ENCODE results near the gene PDGFRB. TPM values are rescaled to one million over a fixed set of nuclear protein-coding genes. Genes with fewer than 3 reads are reported as not detected.

The PDGFRB gene
- total and polyA plus RNA-seq, 9 of the 15 experiments (the other 6 are each of a cell fraction or from before 2014, with no cell fraction given), result 0.01 to 1.5 (median 0.09) TPM; not detected in 3

GRCh38 chr5:150184006-150184405 lies 28.4 kb upstream of the PDGFRB start:
- Histone ChIP-seq H2AFZ (ENCODE audit: low read depth, low read length) (no peak overlapping the region), H3K27ac (ENCODE audit: extremely low read depth, low read depth, low read length) (no peak overlapping the region), H3K4me1 (replicated peaks in 1 of 2; ENCODE audit: control insufficient read depth in 2 of 2, insufficient read depth in 2 of 2, low read length in 2 of 2) (peaks cover 0 to 4% of the 10 kb centered on the region in 2 experiments; a peak in 2 of 5 replicates), H3K79me2 (ENCODE audit: control insufficient read depth, insufficient read depth, low read length) (no peaks in the 10 kb centered on the region), H3K36me3 (ENCODE audit: control insufficient read depth, insufficient read depth, low read length) (no peaks in the 10 kb centered on the region), H3K27me3 (ENCODE audit: control insufficient read depth in 2 of 2, insufficient read depth in 2 of 2, low read length in 2 of 2) (peaks cover 14 to 66% of the 10 kb centered on the region in 2 experiments), H3K9me1 (ENCODE audit: control insufficient read depth, insufficient read depth, low read length) (no peaks in the 10 kb centered on the region), H3K4me2 (ENCODE audit: insufficient read depth, low read length) (no peak overlapping the region), H3K4me3 (no peak overlapping the region), H3K9me3 (replicated peaks; ENCODE audit: control insufficient read depth, insufficient read depth, low read depth, low read length) (no peaks in the 10 kb centered on the region), H4K20me1 (replicated peaks; ENCODE audit: control insufficient read depth, insufficient read depth, low read length) (0 out of 2 replicates have a peak, but pooled peaks cover 3% of the 10 kb centered on the region), H3K9ac (ENCODE audit: insufficient read depth in 1 of 2, low read depth in 2 of 2, low read length in 2 of 2) (no peak overlapping the region; a peak in 1 of 4 replicates)
- FAIRE-seq (no peak), DNase-seq (ENCODE audit: extremely low read depth in 1 of 4, low spot score in 3 of 4) (no peak), ATAC-seq (no peak)
- TF ChIP-seq ATF7 (IDR thresholded peaks at IDR 0.05), result no peak
- no peak for TF ChIP-seq HIVEP1 (CRISPR knock-in tag; IDR thresholded peaks at IDR 0.05)
- TF ChIP-seq FOXA1 (IDR thresholded peaks at IDR 0.05; ENCODE audit: borderline replicate concordance), result no peak
- TF ChIP-seq ETS2 (tag; IDR thresholded peaks at IDR 0.05; ENCODE audit: borderline replicate concordance, poor library complexity, severe bottlenecking), result no peak
- BruUV-seq (replicated peaks), result no TSS peak
- WGBS (ENCODE audit: insufficient coverage, low coverage, missing lambda C conversion rate), result 14% methylated on average over 2 of the region's 2 CpGs
- ChIA-PET POLR2A (interaction anchor here (0.6 kb wide), 1 partner anchor 180 kb away, joined by 3 read pairs; no protein-coding TSS in a partner anchor), CTCF (ENCODE audit: low intra/inter-chr PET ratio) (interaction anchor here (0.6 kb wide), 1 partner anchor 15 kb away, joined by 3 read pairs; no protein-coding TSS in a partner anchor)
- in situ Hi-C loops (cut with MboI), result no loop called here
- intact Hi-C loops (cut with micrococcal nuclease), result no loop called here

DNA sequence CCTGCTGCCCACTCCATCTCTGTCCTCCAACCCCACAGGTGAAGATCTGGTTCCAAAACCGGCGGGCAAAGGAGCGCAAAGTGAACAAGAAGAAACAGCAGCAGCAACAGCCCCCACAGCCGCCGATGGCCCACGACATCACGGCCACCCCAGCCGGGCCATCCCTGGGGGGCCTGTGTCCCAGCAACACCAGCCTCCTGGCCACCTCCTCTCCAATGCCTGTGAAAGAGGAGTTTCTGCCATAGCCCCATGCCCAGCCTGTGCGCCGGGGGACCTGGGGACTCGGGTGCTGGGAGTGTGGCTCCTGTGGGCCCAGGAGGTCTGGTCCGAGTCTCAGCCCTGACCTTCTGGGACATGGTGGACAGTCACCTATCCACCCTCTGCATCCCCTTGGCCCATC lies 27.8 kb upstream of the PDGFRB start:
- DNase-seq (ENCODE audit: extremely low read depth in 1 of 4, low spot score in 3 of 4) (no peak), FAIRE-seq (no peak), ATAC-seq (no peak)
- no peak overlapping the region for H3K4me2 ChIP-seq (ENCODE audit: insufficient read depth, low read length)
- 9% methylated on average over 12 of the region's 12 CpGs for WGBS (ENCODE audit: insufficient coverage, low coverage, missing lambda C conversion rate)
- no peaks in the 10 kb centered on the region for H3K36me3 ChIP-seq (ENCODE audit: control insufficient read depth, insufficient read depth, low read length)
- no peak overlapping the region for H3K4me3 ChIP-seq
- ChIA-PET CTCF (ENCODE audit: low intra/inter-chr PET ratio) (interaction anchor here (0.6 kb wide), 1 partner anchor 15 kb away, joined by 3 read pairs; no protein-coding TSS in a partner anchor), POLR2A (interaction anchor here (0.6 kb wide), 1 partner anchor 179 kb away, joined by 3 read pairs; no protein-coding TSS in a partner anchor)
- H3K79me2 ChIP-seq (ENCODE audit: control insufficient read depth, insufficient read depth, low read length), result no peaks in the 10 kb centered on the region
- intact Hi-C loops (cut with micrococcal nuclease), result no loop called here
- BruUV-seq (replicated peaks), result no TSS peak
- H3K9me1 ChIP-seq (ENCODE audit: control insufficient read depth, insufficient read depth, low read length), result no peaks in the 10 kb centered on the region
- no peak overlapping the region for H2AFZ ChIP-seq (ENCODE audit: low read depth, low read length)
- H3K9ac ChIP-seq (ENCODE audit: insufficient read depth in 1 of 2, low read depth in 2 of 2, low read length in 2 of 2), result no peak overlapping the region
- no peaks in the 10 kb centered on the region for H3K9me3 ChIP-seq (replicated peaks; ENCODE audit: control insufficient read depth, insufficient read depth, low read depth, low read length)
- H3K4me1 ChIP-seq (replicated peaks in 1 of 2; ENCODE audit: control insufficient read depth in 2 of 2, insufficient read depth in 2 of 2, low read length in 2 of 2), result peaks cover 0 to 4% of the 10 kb centered on the region in 2 experiments; a peak in 2 of 5 replicates
- no peak overlapping the region for H3K27ac ChIP-seq (ENCODE audit: extremely low read depth, low read depth, low read length)
- H3K27me3 ChIP-seq (ENCODE audit: control insufficient read depth in 2 of 2, insufficient read depth in 2 of 2, low read length in 2 of 2), result peaks cover 14 to 61% of the 10 kb centered on the region in 2 experiments
- in situ Hi-C loops (cut with MboI), result no loop called here
- H4K20me1 ChIP-seq (replicated peaks; ENCODE audit: control insufficient read depth, insufficient read depth, low read length), result 0 out of 2 replicates have a peak, but pooled peaks cover 3% of the 10 kb centered on the region
- TF ChIP-seq TAF1 (IDR thresholded peaks at IDR 0.05; ENCODE audit: control insufficient read depth, extremely low read depth, insufficient read depth, low read length, severe bottlenecking), result no peak
- no peak for TF ChIP-seq SPI1 (IDR thresholded peaks at IDR 0.05; ENCODE audit: borderline replicate concordance, low read depth, low read length)
- no peak for TF ChIP-seq TSC22D4 (tag; IDR thresholded peaks at IDR 0.05)
- TF ChIP-seq POLR3A (IDR thresholded peaks at IDR 0.05; ENCODE audit: borderline replicate concordance, extremely low read depth, insufficient read depth, insufficient read length), result no peak
- TF ChIP-seq TGIF2 (CRISPR knock-in tag; IDR thresholded peaks at IDR 0.05), result no peak
- no peak for TF ChIP-seq ZZZ3 (IDR thresholded peaks at IDR 0.05)
- TF ChIP-seq SOX6 (IDR thresholded peaks at IDR 0.05), result no peak
- no peak for TF ChIP-seq STAT5B (CRISPR knock-in tag; IDR thresholded peaks at IDR 0.05)
- no peak for TF ChIP-seq TAF7 (tag; IDR thresholded peaks at IDR 0.05)
- no peak for TF ChIP-seq DNMT1 (IDR thresholded peaks at IDR 0.05)
- TF ChIP-seq GTF2F1 (IDR thresholded peaks at IDR 0.05; ENCODE audit: low read depth, low read length), result no peak
- TF ChIP-seq FOSL1 (tag; conservative IDR thresholded peaks at IDR 0.05), result no peak
- no peak for TF ChIP-seq POLR2AphosphoS2 (IDR thresholded peaks at IDR 0.05; ENCODE audit: low read length)
